K562 (cell line): Measurements from ENCODE around the gene ATF4. TPM values are rescaled to one million over a fixed set of nuclear protein-coding genes. Genes with fewer than 3 reads are reported as not detected.

ENCODE experiments used
- ATAC-seq: fragments of 200-7000 bp; cut with Tn5 transposase; 3 replicates; pipeline ENCODE4 v1.9.1; 2020; ENCODE audit warnings: moderate library complexity
- BruUV-seq: library from RNA; stranded (reverse); fragments of 400-500 nt; replicated peaks from 2 replicates; lab custom pipeline; 2021; lab: Mats Ljungman, UMichigan
- CTCF ChIA-PET: fragments of 300-600 bp; formaldehyde crosslinking; extraction: SDS; loops from one replicate; lab custom pipeline; 2021; ENCODE audit warnings: low intra/inter-chr PET ratio; lab: Yijun Ruan, JAX
- POLR2A ChIA-PET: fragments of 300-600, 350-650 bp; sonication (Branson Sonifier 250); formaldehyde crosslinking; extraction: SDS; loops from one replicate; lab custom pipeline; 2021; ENCODE audit warnings: antibody characterized with exemption, inconsistent platforms; lab: Yijun Ruan, JAX
- DNase-seq, 4 experiments: peaks; one replicate each; pipeline versions ENCODE4 v3.0.0 to v3.0.0-alpha.2; 2011 to 2018; ENCODE audit warnings: low spot score in 3 of 4, mixed read lengths in 3 of 4; ENCODE audit errors: extremely low read depth in 1 of 4
- FAIRE-seq: peaks from 2 replicates; lab custom pipeline; 2011; peaks lifted over from hg19 to GRCh38; lab: Jason Lieb, UNC
- H2AFZ ChIP-seq: 2 replicates; pipeline ENCODE4 v1.6.0; 2011; ENCODE audit warnings: low read depth, low read length, control low read depth, inconsistent platforms
- H3K27ac ChIP-seq: fragments of 200-600 bp; 3 replicates; pipeline ENCODE4 v1.8.0; 2011; ENCODE audit warnings: low read depth, mild to moderate bottlenecking, control low read depth, inconsistent platforms, low read length, moderate library complexity, mixed read lengths; ENCODE audit errors: extremely low read depth
- H3K27me3 ChIP-seq, 2 experiments: fragments of 300-600 bp in 1 of 2; 2 replicates in 1 of 2; 3 replicates in 1 of 2; pipeline versions ENCODE4 v1.6.0 to v1.8.0; 2011; ENCODE audit warnings: inconsistent platforms in 2 of 2, low read length in 2 of 2, mild to moderate bottlenecking in 1 of 2, mixed read lengths in 1 of 2, moderate library complexity in 1 of 2; ENCODE audit not compliant: control insufficient read depth in 2 of 2, insufficient read depth in 2 of 2
- H3K36me3 ChIP-seq: fragments of 300-600 bp; 3 replicates; pipeline ENCODE4 v1.8.0; 2011; ENCODE audit warnings: mild to moderate bottlenecking, low read length, inconsistent platforms; ENCODE audit not compliant: control insufficient read depth, insufficient read depth
- H3K4me1 ChIP-seq, 2 experiments: fragments of 200-600 bp in 1 of 2; replicated peaks in 1 of 2; 2 replicates in 1 of 2; 3 replicates in 1 of 2; pipeline versions ENCODE4 v1.5.1 to v1.8.0; 2011; ENCODE audit warnings: inconsistent platforms in 2 of 2, low read length in 2 of 2, mild to moderate bottlenecking in 1 of 2, mixed read lengths in 1 of 2, moderate library complexity in 1 of 2; ENCODE audit not compliant: control insufficient read depth in 2 of 2, insufficient read depth in 2 of 2
- H3K4me2 ChIP-seq: 2 replicates; pipeline ENCODE4 v1.6.1; 2011; ENCODE audit warnings: low read length, control low read depth, inconsistent platforms, mixed read lengths; ENCODE audit not compliant: insufficient read depth
- H3K4me3 ChIP-seq: fragments of 200-600 bp; sonication (generic), shearing (Covaris generic); 2 replicates; pipeline ENCODE4 v1.5.1; 2016; ENCODE audit warnings: control low read depth, inconsistent platforms
- H3K79me2 ChIP-seq: fragments of 200-600 bp; 3 replicates; pipeline ENCODE4 v1.8.0; 2011; ENCODE audit warnings: low read length, inconsistent platforms; ENCODE audit not compliant: control insufficient read depth, insufficient read depth
- H3K9ac ChIP-seq, 2 experiments: 2 replicates each; pipeline versions ENCODE4 v1.6.0 to v1.6.1; 2011; ENCODE audit warnings: low read depth in 2 of 2, low read length in 2 of 2, control low read depth in 1 of 2, inconsistent platforms in 1 of 2, mild to moderate bottlenecking in 1 of 2, mixed read lengths in 1 of 2; ENCODE audit not compliant: insufficient read depth in 1 of 2
- H3K9me1 ChIP-seq: one replicate; pipeline ENCODE4 v1.6.0; 2011; ENCODE audit warnings: inconsistent platforms, mild to moderate bottlenecking, low read length, moderate library complexity; ENCODE audit not compliant: control insufficient read depth, insufficient read depth
- H3K9me3 ChIP-seq: replicated peaks from 2 replicates; pipeline ENCODE4 v1.5.1; 2011; ENCODE audit warnings: low read depth, low read length, inconsistent platforms; ENCODE audit not compliant: control insufficient read depth, insufficient read depth
- H4K20me1 ChIP-seq: replicated peaks from 2 replicates; pipeline ENCODE4 v1.6.1; 2011; ENCODE audit warnings: low read length, inconsistent platforms, mixed read lengths; ENCODE audit not compliant: control insufficient read depth, insufficient read depth
- FOXM1 ChIP-seq, 2 experiments: fragments of 450-650 bp in 1 of 2; sonication (generic) in 1 of 2; formaldehyde crosslinking in 1 of 2; IDR thresholded peaks; 2 replicates each; pipeline versions ENCODE4 v1.6.1 to v1.9.0; 2017 to 2022; ENCODE audit warnings: low read depth in 2 of 2, mild to moderate bottlenecking in 2 of 2, missing genetic modification reagents in 1 of 2, moderate library complexity in 1 of 2
- HBP1 ChIP-seq: fragments of 450-650 bp; formaldehyde crosslinking; IDR thresholded peaks from 2 replicates; pipeline ENCODE4 v1.4.0; 2022; ENCODE audit warnings: missing genetic modification characterization
- ID3 ChIP-seq, 2 experiments: fragments of 250-450 bp in 1 of 2; fragments of 450-650 bp in 1 of 2; sonication (Bioruptor Pico) in 1 of 2; IDR thresholded peaks; 2 replicates each; pipeline versions ENCODE4 v1.6.1 to v1.8.0; 2016 to 2021; ENCODE audit warnings: mild to moderate bottlenecking in 2 of 2, moderate library complexity in 2 of 2, missing compliant biosample characterization in 1 of 2, missing genetic modification characterization in 1 of 2
- IFI16 ChIP-seq: fragments of 250-450 bp; sonication (Bioruptor Pico); IDR thresholded peaks from 2 replicates; pipeline ENCODE4 v2.1.2; 2022; ENCODE audit warnings: mild to moderate bottlenecking, inconsistent platforms
- KAT2B ChIP-seq: IDR thresholded peaks from one replicate; pipeline ENCODE4 v1.6.1; 2012; ENCODE audit warnings: low read depth, mild to moderate bottlenecking, control low read depth, inconsistent platforms, low read length, moderate library complexity
- MAFF ChIP-seq: IDR thresholded peaks from 2 replicates; pipeline ENCODE4 v1.6.1; 2012; ENCODE audit warnings: low read length, improper control_type of control experiment
- MAX ChIP-seq: sonication (generic); formaldehyde crosslinking; IDR thresholded peaks from 2 replicates; pipeline ENCODE4 v1.9.0; 2022; ENCODE audit warnings: mild to moderate bottlenecking, missing genetic modification reagents
- NFE2L1 ChIP-seq: fragments of 450-650 bp; IDR thresholded peaks from 2 replicates; pipeline ENCODE4 v1.6.1; 2016; ENCODE audit warnings: missing genetic modification characterization, low read depth, mild to moderate bottlenecking, missing compliant biosample characterization, moderate library complexity, borderline replicate concordance
- NR2C1 ChIP-seq, 2 experiments: fragments of 450-650 bp; IDR thresholded peaks; 2 replicates each; pipeline ENCODE4 v1.6.1; 2017; ENCODE audit warnings: mild to moderate bottlenecking in 2 of 2, antibody characterized with exemption in 1 of 2, inconsistent platforms in 1 of 2, missing compliant biosample characterization in 1 of 2, missing genetic modification characterization in 1 of 2
- RBFOX2 ChIP-seq: fragments of 200-400 bp; formaldehyde crosslinking; IDR thresholded peaks from 2 replicates; pipeline ENCODE4 v1.6.1; 2017; ENCODE audit warnings: low read depth, mild to moderate bottlenecking, low read length, moderate library complexity
- TGIF2 ChIP-seq: sonication (generic); formaldehyde crosslinking; IDR thresholded peaks from 2 replicates; pipeline ENCODE4 v1.8.1; 2022; ENCODE audit warnings: mild to moderate bottlenecking, missing genetic modification reagents, moderate library complexity
- USF2 ChIP-seq: sonication (generic); formaldehyde crosslinking; IDR thresholded peaks from 2 replicates; pipeline ENCODE4 v1.5.0; 2020; ENCODE audit warnings: missing genetic modification reagents
- ZNF253 ChIP-seq: fragments of 250-450 bp; sonication (Bioruptor Pico); conservative IDR thresholded peaks from 2 replicates; pipeline ENCODE4 v1.6.1; 2021; ENCODE audit warnings: mild to moderate bottlenecking
- ZNF586 ChIP-seq: fragments of 450-650 bp; formaldehyde crosslinking; conservative IDR thresholded peaks from 2 replicates; pipeline ENCODE4 v1.4.0; 2020; ENCODE audit warnings: mild to moderate bottlenecking, moderate library complexity
- WGBS: fragments of 100-300 bp; shearing (Covaris generic); methylation state at CpG from one replicate; pipeline ENCODE4 v1.1.6; 2016; ENCODE audit warnings: low coverage, mixed read lengths; ENCODE audit not compliant: insufficient coverage; ENCODE audit errors: missing lambda C conversion rate; 5-methylcytosine and 5-hydroxymethylcytosine counted together
- in situ Hi-C: fragments of 300-500 bp; cut with MboI; formaldehyde crosslinking; loops from 4 replicates; pipeline ENCODE4 v1.15.0; 2018; ENCODE audit warnings: inconsistent platforms, mixed read lengths
- intact Hi-C: fragments of 100-400 bp; cut with micrococcal nuclease; formaldehyde crosslinking; loops from 2 replicates; pipeline ENCODE4 v1.14.2; 2022
- polyA plus RNA-seq, 8 experiments: library from polyadenylated mRNA; depleted of rRNA in 4 of 8; stranded (reverse) in 5 of 8; unstranded in 3 of 8; fragments of >200 nt; fragmentation: Nextera tagmentation in 2 of 8; fragmentation: Illumina TruSeq in 1 of 8; extraction: Ambion mirVana in 2 of 8; extraction: Trizol in 1 of 8; gene quantifications; 2 replicates each; pipeline versions ENCODE4 v1.2.1 to v1.2.3, GENCODE V29; 2011 to 2014; ENCODE audit warnings: inconsistent platforms in 1 of 8, missing spikeins in 1 of 8
- total RNA-seq, 7 experiments: library from RNA; depleted of rRNA in 6 of 7; stranded (reverse); fragments of >200 nt in 6 of 7; fragmentation: Illumina TruSeq in 2 of 7; extraction: Trizol in 2 of 7; gene quantifications; 2 replicates each; pipeline versions ENCODE4 v1.2.1 to v1.2.3, GENCODE V29; 2011 to 2021; ENCODE audit warnings: low replicate concordance in 1 of 7

ATF4 gene
- total and polyA plus RNA-seq, 9 of the 15 experiments (the other 6 are each of a cell fraction or from before 2014, with no cell fraction given): 93.1 to 723 (median 355) TPM

- TF ChIP-seq HBP1: no peak
- TF ChIP-seq NR2C1 (IDR thresholded peaks at IDR 0.05): no peak
- no peak for TF ChIP-seq NR2C1 (tag; IDR thresholded peaks at IDR 0.05)
These were observed 31.0 kb upstream of the ATF4 start (continued) for GRCh38 chr22:39489094-39490068.

- H3K9me1 ChIP-seq: no peaks in the 10 kb centered on the region
- no peaks in the 10 kb centered on the region for H3K27me3 ChIP-seq
- H2AFZ ChIP-seq: peak overlapping the region; percentile 82
- peaks cover 26% of the 10 kb centered on the region; the same call in 2 of the 3 replicates for H3K79me2 ChIP-seq
- no peaks in the 10 kb centered on the region for H3K9me3 ChIP-seq
- FAIRE-seq (peak; percentile 98), DNase-seq (peak; percentile 82 to 90 (median 84)), ATAC-seq (peak; percentile 95)
- no peak overlapping the region for H3K4me3 ChIP-seq
- 9% methylated on average over 10 of the region's 13 CpGs for WGBS
- H3K4me1 ChIP-seq: peaks cover 37 to 49% of the 10 kb centered on the region in 2 experiments
- intact Hi-C loops (no loop called here), in situ Hi-C loops (no loop called here)
- CTCF ChIA-PET: no interaction called here
- POLR2A ChIA-PET: interaction anchor here (0.6 to 1.8 kb wide), 9 partner anchors 11 to 1928 kb away, joined by 3 to 12 read pairs (median 3); partner anchors contain the start of genes ATF4, MIEF1 and RPL3
- peaks cover 10% of the 10 kb centered on the region; the same call in 1 of the 3 replicates for H3K36me3 ChIP-seq
- peak overlapping the region; percentile 73 for H3K4me2 ChIP-seq
- no TSS peak for BruUV-seq
- H4K20me1 ChIP-seq: no peaks in the 10 kb centered on the region
- peak overlapping the region; percentile 19 to 75; a peak in 2 of 4 replicates for H3K9ac ChIP-seq
- no peak overlapping the region; the same call in 2 of the 3 replicates for H3K27ac ChIP-seq
- TF ChIP-seq TGIF2 (CRISPR knock-in tag): no peak
- no peak for TF ChIP-seq KAT2B
- TF ChIP-seq MAX: peak; percentile 86
- no peak for TF ChIP-seq IFI16 (CRISPR knock-in tag)
- TF ChIP-seq FOXM1 (IDR thresholded peaks at IDR 0.05; ENCODE audit: low read depth): no peak
- TF ChIP-seq FOXM1 (CRISPR knock-in tag; IDR thresholded peaks at IDR 0.05; ENCODE audit: low read depth): no peak
- no peak for TF ChIP-seq NFE2L1
- no peak for TF ChIP-seq ID3 (CRISPR knock-in tag; IDR thresholded peaks at IDR 0.05)
- no peak for TF ChIP-seq ID3 (tag; IDR thresholded peaks at IDR 0.05)
- TF ChIP-seq RBFOX2: no peak
- TF ChIP-seq ZNF586 (CRISPR knock-in tag): no peak
- TF ChIP-seq ZNF253 (CRISPR knock-in tag): no peak
- TF ChIP-seq MAFF: no peak
- TF ChIP-seq USF2: peak; percentile 98
These were observed 30.1 kb upstream of the ATF4 start for GRCh38 chr22:39490135-39490798.
